ENCODE results near the gene ASH1L. TPM values are rescaled to one million over a fixed set of nuclear protein-coding genes. Genes with fewer than 3 reads are reported as not detected.
A peak's percentile ranks its signal among the peaks of the same experiment; 100 is the strongest.

Gene ASH1L
- total and polyA plus RNA-seq, 9 of the 15 experiments (the other 6 are each of a cell fraction or from before 2014, with no cell fraction given): 2.0 to 23.3 (median 14.6) TPM

- TF ChIP-seq REST (IDR thresholded peaks at IDR 0.05; ENCODE audit: borderline replicate concordance): peak; percentile 63
- no peak for TF ChIP-seq REST (CRISPR knock-in tag; IDR thresholded peaks at IDR 0.05; ENCODE audit: low read depth)
- no peak for TF ChIP-seq E2F6 (IDR thresholded peaks at IDR 0.05; ENCODE audit: borderline replicate concordance in 1 of 2, extremely low read depth in 1 of 2, insufficient read depth in 1 of 2, insufficient read length in 1 of 2, low read depth in 1 of 2, low read length in 1 of 2, poor library complexity in 1 of 2, severe bottlenecking in 1 of 2)
Measured at GRCh38 chr1:155297384-155297783, 265.2 kb downstream of the ASH1L start (continued).
